HG03469 (cell line): ENCODE measurements around the gene MAGEA2.
"Not testable (repeated sequence)": the region's sequence is repeated elsewhere in the genome, so short reads cannot be mapped to it uniquely, and the experiment has no call there.

Experiments
- ATAC-seq: cut with Tn5 transposase; IDR thresholded peaks from one replicate; pipeline ENCODE4 v1.9.1; 2021; ENCODE audit warnings: mild to moderate bottlenecking, moderate library complexity, moderate number of reproducible peaks; ENCODE audit not compliant: unreplicated experiment

MAGEA2 gene

GRCh38 chrX:152709173-152709572 lies 44.5 kb downstream of the MAGEA2 start, which contains the start of gene CSAG2:
TSS of gene CSAG2 (minus strand) at chrX:152709273. CDS start at chrX:152709112, 161 bp downstream.
- not testable (repeated sequence) for ATAC-seq

GRCh38 chrX:152706500-152706899 lies 47.1 kb downstream of the MAGEA2 start:
- not testable (repeated sequence) for ATAC-seq

GRCh38 chrX:152700390-152700789 lies 53.3 kb downstream of the MAGEA2 start:
- ATAC-seq, result not testable (repeated sequence)
